ENCODE data around the gene MC2R. TPM values are rescaled to one million over a fixed set of nuclear protein-coding genes. Genes with fewer than 3 reads are reported as not detected.

MC2R gene
- total RNA-seq, 1 experiment from 2014 or later, result not detected

- Histone ChIP-seq H3K9me3 (ENCODE audit: control insufficient read depth in 1 of 2, insufficient read depth in 1 of 2, low read depth in 1 of 2, low read length in 2 of 2) (no peaks in the 10 kb centered on the region), H2AFZ (ENCODE audit: low read depth, low read length, poor library complexity, severe bottlenecking) (no peak overlapping the region), H3K4me2 (ENCODE audit: low read length) (no peak overlapping the region), H3K9ac (ENCODE audit: low read length) (no peak overlapping the region), H3K36me3 (ENCODE audit: control insufficient read depth in 1 of 2, insufficient read depth in 2 of 2, low read length in 2 of 2) (no peaks in the 10 kb centered on the region), H3K27ac (ENCODE audit: low read depth, low read length) (no peak overlapping the region), H3K9me2 (ENCODE audit: insufficient read depth) (no peaks in the 10 kb centered on the region), H3K4me3 (replicated peaks in 1 of 2; ENCODE audit: low read depth in 1 of 2, low read length in 2 of 2) (no peak overlapping the region), H3K4me1 (ENCODE audit: control insufficient read depth in 1 of 2, insufficient read depth in 2 of 2, low read length in 2 of 2) (no peaks in the 10 kb centered on the region), H3K79me2 (ENCODE audit: insufficient read depth, low read length) (no peaks in the 10 kb centered on the region), H4K20me1 (ENCODE audit: insufficient read depth) (no peaks in the 10 kb centered on the region), H3K27me3 (ENCODE audit: insufficient read depth, low read length) (no peaks in the 10 kb centered on the region)
- ChIA-PET POLR2A (no interaction called here), CTCF (no interaction called here), RAD21 (ENCODE audit: low non-redundant PET in 1 of 2, low total read pairs in 2 of 2, uncharacterized antibody in 2 of 2, unreplicated experiment in 2 of 2) (no interaction called here)
- DNase-seq (ENCODE audit: low read depth, low spot score), result no peak
- ATAC-seq, result no peak
- intact Hi-C loops (cut with micrococcal nuclease), result no loop called here
- TF ChIP-seq EZH2 (IDR thresholded peaks at IDR 0.05) (no peak), REST (IDR thresholded peaks at IDR 0.05; ENCODE audit: low read depth) (no peak), POLR2AphosphoS5 (IDR thresholded peaks at IDR 0.05; ENCODE audit: low read depth, low read length) (no peak), ZNF274 (IDR thresholded peaks at IDR 0.05; ENCODE audit: low read depth, low read length) (no peak), JUND (IDR thresholded peaks at IDR 0.05) (no peak), MAX (IDR thresholded peaks at IDR 0.05) (no peak)
- TF ChIP-seq, protein P1, sequence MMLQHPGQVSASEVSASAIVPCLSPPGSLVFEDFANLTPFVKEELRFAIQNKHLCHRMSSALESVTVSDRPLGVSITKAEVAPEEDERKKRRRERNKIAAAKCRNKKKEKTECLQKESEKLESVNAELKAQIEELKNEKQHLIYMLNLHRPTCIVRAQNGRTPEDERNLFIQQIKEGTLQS (IDR thresholded peaks at IDR 0.05), result no peak
- TF ChIP-seq, protein P2, sequence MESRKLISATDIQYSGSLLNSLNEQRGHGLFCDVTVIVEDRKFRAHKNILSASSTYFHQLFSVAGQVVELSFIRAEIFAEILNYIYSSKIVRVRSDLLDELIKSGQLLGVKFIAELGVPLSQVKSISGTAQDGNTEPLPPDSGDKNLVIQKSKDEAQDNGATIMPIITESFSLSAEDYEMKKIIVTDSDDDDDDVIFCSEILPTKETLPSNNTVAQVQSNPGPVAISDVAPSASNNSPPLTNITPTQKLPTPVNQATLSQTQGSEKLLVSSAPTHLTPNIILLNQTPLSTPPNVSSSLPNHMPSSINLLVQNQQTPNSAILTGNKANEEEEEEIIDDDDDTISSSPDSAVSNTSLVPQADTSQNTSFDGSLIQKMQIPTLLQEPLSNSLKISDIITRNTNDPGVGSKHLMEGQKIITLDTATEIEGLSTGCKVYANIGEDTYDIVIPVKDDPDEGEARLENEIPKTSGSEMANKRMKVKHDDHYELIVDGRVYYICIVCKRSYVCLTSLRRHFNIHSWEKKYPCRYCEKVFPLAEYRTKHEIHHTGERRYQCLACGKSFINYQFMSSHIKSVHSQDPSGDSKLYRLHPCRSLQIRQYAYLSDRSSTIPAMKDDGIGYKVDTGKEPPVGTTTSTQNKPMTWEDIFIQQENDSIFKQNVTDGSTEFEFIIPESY (IDR thresholded peaks at IDR 0.05; ENCODE audit: extremely low read depth, insufficient replicate concordance, low read length), result no peak
- BruUV-seq (replicated peaks), result no TSS peak
These were observed 27.1 kb downstream of the MC2R start for GRCh38 chr18:13888191-13888716.
